Osteoblast (primary cell): ENCODE measurements around the gene C14orf180. TPM values are rescaled to one million over a fixed set of nuclear protein-coding genes. Genes with fewer than 3 reads are reported as not detected.
A peak's percentile ranks its signal among the peaks of the same experiment; 100 is the strongest.

Source experiments
- DNase-seq: peaks from one replicate; pipeline ENCODE4 v3.0.0; 2011; ENCODE audit warnings: low spot score, mixed read lengths; ENCODE audit not compliant: insufficient read length; ENCODE audit errors: missing footprints
- H2AFZ ChIP-seq: 2 replicates; pipeline ENCODE4 v1.6.0; 2011; ENCODE audit warnings: mild to moderate bottlenecking, low read length
- H3K27ac ChIP-seq: 2 replicates; pipeline ENCODE4 v1.5.1; 2011; ENCODE audit warnings: mild to moderate bottlenecking, low read depth, low read length, moderate library complexity
- H3K27me3 ChIP-seq: 2 replicates; pipeline ENCODE4 v1.6.0; 2012; ENCODE audit warnings: mild to moderate bottlenecking, control low read depth, inconsistent platforms, low read length, moderate library complexity; ENCODE audit not compliant: insufficient read depth
- H3K36me3 ChIP-seq: 2 replicates; pipeline ENCODE4 v1.5.1; 2011; ENCODE audit warnings: mild to moderate bottlenecking, low read length, control low read depth, moderate library complexity; ENCODE audit not compliant: insufficient read depth
- H3K4me1 ChIP-seq: 2 replicates; pipeline ENCODE4 v1.5.1; 2011; ENCODE audit warnings: mild to moderate bottlenecking, low read length, control low read depth, moderate library complexity; ENCODE audit not compliant: insufficient read depth
- H3K4me2 ChIP-seq: 2 replicates; pipeline ENCODE4 v1.6.0; 2011; ENCODE audit warnings: mild to moderate bottlenecking, low read length; ENCODE audit not compliant: insufficient read depth
- H3K4me3 ChIP-seq: fragments of 200-600 bp; sonication (generic); 3 replicates; pipeline ENCODE4 v1.5.1; 2012; ENCODE audit warnings: mild to moderate bottlenecking, low read length, inconsistent platforms; ENCODE audit not compliant: insufficient read depth
- H3K79me2 ChIP-seq: 2 replicates; pipeline ENCODE4 v1.6.0; 2012; ENCODE audit warnings: mild to moderate bottlenecking, low read length, control low read depth, inconsistent platforms; ENCODE audit not compliant: insufficient read depth
- H3K9me3 ChIP-seq: 2 replicates; pipeline ENCODE4 v1.5.1; 2011; ENCODE audit warnings: low read depth, low read length, control low read depth
- H4K20me1 ChIP-seq: 2 replicates; pipeline ENCODE4 v1.6.0; 2012; ENCODE audit warnings: mild to moderate bottlenecking, low read length, control low read depth; ENCODE audit not compliant: insufficient read depth
- total RNA-seq: library from RNA; depleted of rRNA; stranded (reverse); fragments of >200 nt; gene quantifications from 2 replicates; pipeline ENCODE4 v1.2.3, GENCODE V29; 2012
- TF ChIP-seq, protein P1 (sequence below): IDR thresholded peaks from 2 replicates; pipeline ENCODE4 v1.5.1; 2011; ENCODE audit warnings: mild to moderate bottlenecking, low read depth, low read length, moderate library complexity; ENCODE audit errors: extremely low read depth

Gene C14orf180
- total RNA-seq, 1 donor = not detected

DNA sequence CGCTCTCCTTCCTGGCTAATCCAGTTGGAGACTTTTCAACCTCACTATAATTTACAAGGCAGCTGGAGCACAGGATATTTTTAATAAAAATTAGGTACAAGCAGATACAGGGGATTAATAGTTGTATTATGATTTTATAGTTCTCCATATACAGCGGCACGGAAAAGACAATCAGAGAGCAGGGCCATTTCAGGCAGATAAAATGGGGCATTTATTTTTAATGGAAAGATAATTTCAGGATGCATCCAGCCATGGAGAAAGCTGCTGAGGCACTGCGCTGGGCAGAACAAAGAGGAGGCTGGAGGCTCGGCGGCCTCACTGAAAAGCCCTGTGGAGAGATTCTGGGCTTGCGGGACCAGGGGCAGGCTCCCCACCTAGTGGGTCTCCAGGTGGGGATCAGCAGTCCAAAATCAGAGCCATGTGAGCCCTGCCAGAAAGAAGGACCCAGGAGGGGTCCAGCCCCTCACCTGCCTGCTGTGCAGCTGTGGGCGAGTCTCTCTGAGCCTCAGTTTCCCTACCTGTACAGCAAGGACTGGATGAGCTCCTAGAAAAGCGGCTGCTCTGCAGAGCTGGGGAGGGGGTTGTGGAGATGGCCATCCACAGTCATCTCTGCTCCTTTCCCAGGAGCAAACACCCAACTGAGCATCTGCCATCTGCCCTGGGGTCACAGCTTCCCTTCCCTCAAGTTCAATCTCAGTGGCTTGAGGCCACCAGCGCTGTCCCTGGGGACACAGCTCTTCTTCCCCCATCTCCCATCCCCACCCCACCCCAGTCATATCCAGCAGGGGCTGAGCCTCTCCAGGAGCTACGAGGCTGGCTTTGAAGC is 23.9 kb upstream of the C14orf180 start:
- Histone ChIP-seq H2AFZ (no peak overlapping the region), H3K79me2 (no peaks in the 10 kb centered on the region), H3K27me3 (no peaks in the 10 kb centered on the region), H3K36me3 (no peaks in the 10 kb centered on the region), H3K27ac (no peak overlapping the region), H3K4me3 (no peak overlapping the region), H3K9me3 (no peaks in the 10 kb centered on the region), H3K4me2 (no peak overlapping the region), H3K4me1 (no peaks in the 10 kb centered on the region), H4K20me1 (no peaks in the 10 kb centered on the region)
- peak; percentile 89 for DNase-seq
- TF ChIP-seq, protein P1, sequence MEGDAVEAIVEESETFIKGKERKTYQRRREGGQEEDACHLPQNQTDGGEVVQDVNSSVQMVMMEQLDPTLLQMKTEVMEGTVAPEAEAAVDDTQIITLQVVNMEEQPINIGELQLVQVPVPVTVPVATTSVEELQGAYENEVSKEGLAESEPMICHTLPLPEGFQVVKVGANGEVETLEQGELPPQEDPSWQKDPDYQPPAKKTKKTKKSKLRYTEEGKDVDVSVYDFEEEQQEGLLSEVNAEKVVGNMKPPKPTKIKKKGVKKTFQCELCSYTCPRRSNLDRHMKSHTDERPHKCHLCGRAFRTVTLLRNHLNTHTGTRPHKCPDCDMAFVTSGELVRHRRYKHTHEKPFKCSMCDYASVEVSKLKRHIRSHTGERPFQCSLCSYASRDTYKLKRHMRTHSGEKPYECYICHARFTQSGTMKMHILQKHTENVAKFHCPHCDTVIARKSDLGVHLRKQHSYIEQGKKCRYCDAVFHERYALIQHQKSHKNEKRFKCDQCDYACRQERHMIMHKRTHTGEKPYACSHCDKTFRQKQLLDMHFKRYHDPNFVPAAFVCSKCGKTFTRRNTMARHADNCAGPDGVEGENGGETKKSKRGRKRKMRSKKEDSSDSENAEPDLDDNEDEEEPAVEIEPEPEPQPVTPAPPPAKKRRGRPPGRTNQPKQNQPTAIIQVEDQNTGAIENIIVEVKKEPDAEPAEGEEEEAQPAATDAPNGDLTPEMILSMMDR = no peak

DNA sequence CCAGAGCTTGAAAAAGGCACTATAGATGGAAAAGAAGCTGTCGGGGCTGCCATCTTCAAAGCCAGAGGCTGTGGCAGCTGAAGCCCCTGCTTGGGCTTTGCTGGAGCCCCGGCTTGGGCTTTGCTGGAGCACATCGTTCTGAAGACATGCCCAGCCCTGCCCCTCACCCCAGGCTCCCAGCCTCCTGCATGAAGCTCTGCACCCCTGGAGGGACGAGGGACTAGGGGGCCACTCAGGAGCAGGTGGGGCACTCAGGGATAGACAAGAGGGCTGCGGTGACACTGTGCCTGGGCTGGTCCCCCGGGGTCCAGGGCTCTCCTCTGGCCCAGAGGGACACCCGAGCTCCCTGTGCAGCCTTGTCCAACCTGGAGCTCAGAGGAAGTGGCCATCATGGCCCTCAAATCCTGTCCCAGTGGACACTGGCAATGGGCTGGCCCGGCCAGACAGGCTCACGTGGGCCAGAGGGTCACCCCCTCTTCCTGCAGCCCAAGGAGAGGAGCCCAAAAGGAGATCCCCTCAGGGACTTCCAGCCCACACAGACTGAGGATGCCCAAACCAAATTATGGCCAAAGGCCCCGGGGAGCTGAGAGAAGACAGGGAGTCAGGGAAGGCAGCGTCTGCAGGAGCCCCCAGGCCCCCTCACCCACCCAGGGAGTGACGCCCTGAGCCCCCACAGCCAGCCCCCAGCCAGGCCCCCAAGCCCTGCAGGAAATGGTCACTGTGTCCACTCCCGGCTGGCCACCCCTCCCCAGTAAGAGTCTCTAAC is 23.1 kb upstream of the C14orf180 start:
- H3K4me2 ChIP-seq = no peak overlapping the region
- no peaks in the 10 kb centered on the region for H3K79me2 ChIP-seq
- peak; percentile 87 for DNase-seq
- no peaks in the 10 kb centered on the region for H3K9me3 ChIP-seq
- H3K27ac ChIP-seq = no peak overlapping the region
- no peak overlapping the region for H2AFZ ChIP-seq
- no peaks in the 10 kb centered on the region for H3K36me3 ChIP-seq
- H3K4me3 ChIP-seq = no peak overlapping the region
- H3K27me3 ChIP-seq = no peaks in the 10 kb centered on the region
- no peaks in the 10 kb centered on the region for H3K4me1 ChIP-seq
- TF ChIP-seq, protein P1 = no peak
- no peaks in the 10 kb centered on the region for H4K20me1 ChIP-seq

DNA sequence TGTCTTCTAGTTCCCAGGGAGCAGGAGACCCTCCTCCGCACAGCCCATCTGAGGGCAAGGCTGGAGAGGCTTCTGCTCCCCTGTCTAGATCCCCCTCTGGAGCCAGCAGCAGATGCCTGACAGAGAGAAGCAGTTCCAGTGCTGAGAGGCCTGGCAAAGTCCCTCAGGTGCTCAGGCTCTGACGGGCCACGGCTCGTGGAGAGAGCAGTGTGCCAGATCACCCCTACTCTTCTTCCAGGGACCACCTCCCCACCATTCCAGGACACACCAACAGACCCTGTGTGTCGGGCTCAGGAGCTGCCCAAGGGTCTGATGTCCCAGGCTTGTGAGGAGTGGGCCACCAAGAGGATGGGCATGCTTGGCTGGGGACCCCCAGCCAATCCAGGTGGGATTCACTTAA is 22.5 kb upstream of the C14orf180 start:
- TF ChIP-seq, protein P1 = no peak
- H3K27me3 ChIP-seq = no peaks in the 10 kb centered on the region
- H3K27ac ChIP-seq = no peak overlapping the region

DNA sequence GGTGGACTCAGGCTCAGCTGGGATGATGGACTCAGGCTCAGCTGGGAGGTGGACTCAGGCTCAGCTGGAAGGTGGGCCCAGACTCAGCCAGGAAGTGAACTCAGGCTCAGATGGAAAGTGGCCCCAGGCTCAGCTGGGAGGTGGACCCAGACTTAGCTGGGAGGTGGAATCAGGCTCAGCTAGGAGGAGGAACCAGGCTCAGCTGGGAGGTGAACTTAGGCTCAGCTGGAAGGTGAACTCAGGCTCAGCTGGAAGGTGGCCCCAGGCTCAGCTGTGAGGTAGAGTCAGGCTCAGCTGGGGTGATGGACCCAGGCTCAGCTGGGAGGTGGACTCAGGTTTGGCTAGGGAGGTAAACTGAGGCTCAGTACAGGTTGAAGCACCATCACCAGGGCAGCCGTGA is 21.8 kb upstream of the C14orf180 start:
- Histone ChIP-seq H3K27ac (no peak overlapping the region), H2AFZ (no peak overlapping the region), H3K79me2 (no peaks in the 10 kb centered on the region), H3K9me3 (no peaks in the 10 kb centered on the region), H4K20me1 (no peaks in the 10 kb centered on the region), H3K27me3 (no peaks in the 10 kb centered on the region), H3K4me3 (no peak overlapping the region), H3K4me1 (no peaks in the 10 kb centered on the region), H3K4me2 (no peak overlapping the region), H3K36me3 (no peaks in the 10 kb centered on the region)
- TF ChIP-seq, protein P1 = no peak
- peak; percentile 64 for DNase-seq

More for the DNA sequence above, 22.5 kb upstream of the C14orf180 start:
- DNase-seq = peak; percentile 84
- H2AFZ ChIP-seq = no peak overlapping the region
- H3K4me3 ChIP-seq = no peak overlapping the region
- no peaks in the 10 kb centered on the region for H4K20me1 ChIP-seq
- H3K79me2 ChIP-seq = no peaks in the 10 kb centered on the region
- H3K36me3 ChIP-seq = no peaks in the 10 kb centered on the region
- H3K4me1 ChIP-seq = no peaks in the 10 kb centered on the region
- H3K4me2 ChIP-seq = no peak overlapping the region
- no peaks in the 10 kb centered on the region for H3K9me3 ChIP-seq
